GM23338 (cell line): ENCODE measurements around the gene SMIM45.

Experiments used
- CTCF ChIP-seq, 2 experiments: fragments of 200-600 bp in 1 of 2; sonication (generic) in 1 of 2; conservative IDR thresholded peaks; 2 replicates each; pipeline versions ENCODE4 v1.5.1 to v1.6.1; 2016 to 2017; ENCODE audit warnings: antibody characterized with exemption in 2 of 2, low read depth in 2 of 2, mild to moderate bottlenecking in 2 of 2, moderate library complexity in 1 of 2
- EZH2 ChIP-seq: fragments of 200-600 bp; sonication (generic); IDR thresholded peaks from one replicate; pipeline ENCODE4 v1.8.0; 2017; ENCODE audit warnings: antibody characterized with exemption, mild to moderate bottlenecking, low read depth; ENCODE audit not compliant: unreplicated experiment
- EZH2phosphoT487 ChIP-seq: fragments of 200-600 bp; sonication (generic); IDR thresholded peaks from one replicate; pipeline ENCODE4 v1.8.1; 2018; ENCODE audit warnings: antibody characterized with exemption; ENCODE audit not compliant: unreplicated experiment
- ZNF462 ChIP-seq: fragments of 250-450 bp; sonication (Bioruptor Pico); IDR thresholded peaks from 2 replicates; pipeline ENCODE4 v1.5.0; 2020; ENCODE audit warnings: mild to moderate bottlenecking, moderate library complexity
- TF ChIP-seq, protein P1 (sequence below): IDR thresholded peaks from one replicate; pipeline ENCODE4 v1.6.1; 2018; ENCODE audit warnings: antibody characterized with exemption; ENCODE audit not compliant: unreplicated experiment

GRCh38 chr22:41998361-41999261 lies 46.7 kb downstream of the SMIM45 start, which contains the start of gene WBP2NL:
- TF ChIP-seq CTCF (conservative IDR thresholded peaks at IDR 0.05; ENCODE audit: low read depth in 2 of 2) = no peak
- TF ChIP-seq EZH2 = no peak
- TF ChIP-seq, protein P1, sequence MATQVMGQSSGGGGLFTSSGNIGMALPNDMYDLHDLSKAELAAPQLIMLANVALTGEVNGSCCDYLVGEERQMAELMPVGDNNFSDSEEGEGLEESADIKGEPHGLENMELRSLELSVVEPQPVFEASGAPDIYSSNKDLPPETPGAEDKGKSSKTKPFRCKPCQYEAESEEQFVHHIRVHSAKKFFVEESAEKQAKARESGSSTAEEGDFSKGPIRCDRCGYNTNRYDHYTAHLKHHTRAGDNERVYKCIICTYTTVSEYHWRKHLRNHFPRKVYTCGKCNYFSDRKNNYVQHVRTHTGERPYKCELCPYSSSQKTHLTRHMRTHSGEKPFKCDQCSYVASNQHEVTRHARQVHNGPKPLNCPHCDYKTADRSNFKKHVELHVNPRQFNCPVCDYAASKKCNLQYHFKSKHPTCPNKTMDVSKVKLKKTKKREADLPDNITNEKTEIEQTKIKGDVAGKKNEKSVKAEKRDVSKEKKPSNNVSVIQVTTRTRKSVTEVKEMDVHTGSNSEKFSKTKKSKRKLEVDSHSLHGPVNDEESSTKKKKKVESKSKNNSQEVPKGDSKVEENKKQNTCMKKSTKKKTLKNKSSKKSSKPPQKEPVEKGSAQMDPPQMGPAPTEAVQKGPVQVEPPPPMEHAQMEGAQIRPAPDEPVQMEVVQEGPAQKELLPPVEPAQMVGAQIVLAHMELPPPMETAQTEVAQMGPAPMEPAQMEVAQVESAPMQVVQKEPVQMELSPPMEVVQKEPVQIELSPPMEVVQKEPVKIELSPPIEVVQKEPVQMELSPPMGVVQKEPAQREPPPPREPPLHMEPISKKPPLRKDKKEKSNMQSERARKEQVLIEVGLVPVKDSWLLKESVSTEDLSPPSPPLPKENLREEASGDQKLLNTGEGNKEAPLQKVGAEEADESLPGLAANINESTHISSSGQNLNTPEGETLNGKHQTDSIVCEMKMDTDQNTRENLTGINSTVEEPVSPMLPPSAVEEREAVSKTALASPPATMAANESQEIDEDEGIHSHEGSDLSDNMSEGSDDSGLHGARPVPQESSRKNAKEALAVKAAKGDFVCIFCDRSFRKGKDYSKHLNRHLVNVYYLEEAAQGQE = no peak
- TF ChIP-seq EZH2phosphoT487 = no peak
- no peak for TF ChIP-seq ZNF462 (CRISPR knock-in tag)
